Osteocyte (in vitro differentiated cells): Measurements from ENCODE around the gene TMEM123. TPM values are rescaled to one million over a fixed set of nuclear protein-coding genes. Genes with fewer than 3 reads are reported as not detected.

Source experiments
- DNase-seq: peaks from one replicate; pipeline ENCODE4 v3.0.0; 2021; ENCODE audit warnings: mixed read lengths; ENCODE audit not compliant: unreplicated experiment; ENCODE audit errors: extremely low spot score
- H3K27ac Mint-ChIP-seq: one replicate; pipeline ENCODE4 v1.8.0; 2021; ENCODE audit warnings: mild to moderate bottlenecking, mixed read lengths; ENCODE audit not compliant: unreplicated experiment
- H3K27me3 Mint-ChIP-seq: one replicate; pipeline ENCODE4 v1.8.0; 2021; ENCODE audit warnings: mixed read lengths; ENCODE audit not compliant: unreplicated experiment
- H3K36me3 Mint-ChIP-seq: one replicate; pipeline ENCODE4 v1.8.0; 2021; ENCODE audit warnings: mixed read lengths; ENCODE audit not compliant: unreplicated experiment
- H3K4me1 Mint-ChIP-seq: one replicate; pipeline ENCODE4 v1.8.0; 2021; ENCODE audit warnings: mixed read lengths; ENCODE audit not compliant: unreplicated experiment
- H3K4me3 Mint-ChIP-seq: one replicate; pipeline ENCODE4 v1.8.0; 2021; ENCODE audit warnings: mild to moderate bottlenecking, moderate library complexity, mixed read lengths; ENCODE audit not compliant: unreplicated experiment
- H3K9me3 Mint-ChIP-seq: one replicate; pipeline ENCODE4 v1.8.0; 2021; ENCODE audit warnings: mixed read lengths; ENCODE audit not compliant: unreplicated experiment
- CTCF ChIP-seq: fragments of 200-600 bp; sonication (generic); IDR thresholded peaks from 2 replicates; pipeline ENCODE4 v1.5.0; 2021; ENCODE audit warnings: antibody characterized with exemption, mild to moderate bottlenecking, moderate library complexity
- total RNA-seq: library from RNA; stranded (reverse); gene quantifications from 2 replicates; pipeline ENCODE4 v1.2.1, GENCODE V29; 2021

Gene TMEM123
- total RNA-seq, 1 donor from 2014 or later, result 250 TPM

DNA sequence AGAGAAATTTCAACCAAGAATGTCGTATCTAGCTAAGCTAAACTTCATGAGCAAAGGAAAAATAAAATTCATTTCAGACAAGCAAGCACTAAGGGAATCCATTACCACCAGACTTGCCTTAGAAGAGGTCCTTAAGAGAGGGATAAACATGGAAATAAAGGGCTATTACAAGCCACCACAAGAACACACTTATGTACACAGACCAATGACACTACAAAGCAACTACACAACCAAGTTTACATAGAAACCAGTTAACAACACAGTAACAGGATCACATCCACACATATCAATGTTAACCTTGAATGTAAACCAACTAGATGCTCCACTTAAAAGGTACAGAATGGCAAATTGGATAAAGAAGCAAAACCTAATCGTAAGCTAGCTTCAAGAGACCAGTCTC lies 38.0 kb downstream of the TMEM123 start:
- no peak for TF ChIP-seq CTCF
- H3K4me1 Mint-ChIP-seq, result peaks cover 13% of the 10 kb centered on the region

DNA sequence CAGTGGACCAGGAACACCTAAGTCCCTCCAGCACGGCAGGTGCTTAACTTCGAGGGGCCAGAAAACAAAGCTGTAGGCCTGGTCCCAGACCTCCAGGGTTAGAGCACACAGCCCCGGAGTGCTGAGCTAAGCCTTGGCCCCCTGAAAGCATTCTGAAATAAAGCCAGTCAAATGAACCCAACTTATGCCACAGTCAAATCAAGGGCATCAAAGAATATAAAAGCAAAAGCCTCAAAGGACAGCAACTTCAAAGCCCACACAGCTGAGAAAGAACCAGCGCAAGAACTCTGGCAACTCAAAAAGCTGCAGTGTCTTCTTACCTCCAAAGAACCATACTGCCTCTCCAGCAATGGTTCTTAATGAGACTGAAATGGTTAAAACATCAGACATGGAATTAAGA lies 39.1 kb downstream of the TMEM123 start:
- DNase-seq, result no peak
- no peak overlapping the region for H3K4me3 Mint-ChIP-seq
- no peak for TF ChIP-seq CTCF
- no peaks in the 10 kb centered on the region for H3K27me3 Mint-ChIP-seq
- peaks cover 14% of the 10 kb centered on the region for H3K4me1 Mint-ChIP-seq
- H3K27ac Mint-ChIP-seq, result no peak overlapping the region
- H3K9me3 Mint-ChIP-seq, result peaks cover 32% of the 10 kb centered on the region
- peaks cover 22% of the 10 kb centered on the region for H3K36me3 Mint-ChIP-seq

More for the DNA sequence above, 38.0 kb downstream of the TMEM123 start:
- no peak overlapping the region for H3K4me3 Mint-ChIP-seq
- no peak overlapping the region for H3K27ac Mint-ChIP-seq
- no peaks in the 10 kb centered on the region for H3K27me3 Mint-ChIP-seq
- H3K36me3 Mint-ChIP-seq, result peaks cover 25% of the 10 kb centered on the region
- DNase-seq, result no peak
- peaks cover 32% of the 10 kb centered on the region for H3K9me3 Mint-ChIP-seq

DNA sequence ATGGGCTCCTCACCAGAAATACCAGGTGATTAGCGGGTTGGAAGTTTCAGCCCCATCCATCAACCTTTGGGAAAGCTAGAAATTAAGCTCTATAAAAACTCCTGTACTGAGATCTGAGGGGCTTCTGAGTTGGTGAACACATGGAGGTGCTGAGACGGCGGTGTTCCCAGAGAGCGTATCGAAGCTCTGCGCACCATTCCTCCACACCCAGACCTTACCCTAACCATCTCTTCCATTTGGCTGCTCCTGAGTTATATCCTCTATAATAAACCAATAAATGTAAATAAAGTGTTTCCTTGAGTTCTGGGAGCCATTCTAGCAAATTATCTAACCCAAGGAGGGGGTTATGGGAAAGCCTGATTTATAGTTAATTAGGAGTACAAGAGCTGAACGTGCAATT lies 41.4 kb downstream of the TMEM123 start:
- Mint-ChIP-seq H3K4me1 (peaks cover 14% of the 10 kb centered on the region), H3K9me3 (peaks cover 13% of the 10 kb centered on the region), H3K27me3 (no peaks in the 10 kb centered on the region), H3K27ac (no peak overlapping the region), H3K36me3 (peaks cover 17% of the 10 kb centered on the region), H3K4me3 (no peak overlapping the region)
- TF ChIP-seq CTCF, result no peak
- no peak for DNase-seq

- no peak for DNase-seq
- no peak for TF ChIP-seq CTCF
- Mint-ChIP-seq H3K4me3 (no peak overlapping the region), H3K4me1 (peaks cover 12% of the 10 kb centered on the region), H3K9me3 (peaks cover 9% of the 10 kb centered on the region), H3K27ac (peak overlapping the region; percentile 65), H3K36me3 (peaks cover 18% of the 10 kb centered on the region), H3K27me3 (no peaks in the 10 kb centered on the region)
Measured at GRCh38 chr11:102410382-102410784, 42.2 kb downstream of the TMEM123 start.

- H3K4me1 Mint-ChIP-seq, result peaks cover 8% of the 10 kb centered on the region
- H3K4me3 Mint-ChIP-seq, result no peak overlapping the region
- TF ChIP-seq CTCF, result no peak
- H3K27ac Mint-ChIP-seq, result no peak overlapping the region
- H3K36me3 Mint-ChIP-seq, result peaks cover 18% of the 10 kb centered on the region
- DNase-seq, result no peak
- H3K9me3 Mint-ChIP-seq, result no peaks in the 10 kb centered on the region
- H3K27me3 Mint-ChIP-seq, result no peaks in the 10 kb centered on the region
Measured at GRCh38 chr11:102408339-102408738, 44.2 kb downstream of the TMEM123 start.
